Caki2 (cell line): ENCODE data around the gene FSHB. TPM values are rescaled to one million over a fixed set of nuclear protein-coding genes. Genes with fewer than 3 reads are reported as not detected.
"Not testable (repeated sequence)": the region's sequence is repeated elsewhere in the genome, so short reads cannot be mapped to it uniquely, and the experiment has no call there.

Source experiments
- DNase-seq: peaks from one replicate; pipeline ENCODE4 v3.0.0-alpha.2; 2015; ENCODE audit warnings: low read depth
- in situ Hi-C: cut with HindIII; loops from 2 replicates; pipeline ENCODE4 v1.10.0; 2016; ENCODE audit warnings: low sequenced_read_pairs, low pct_unique_long_range_greater_than_20kb, mixed read lengths
- total RNA-seq: library from RNA; depleted of rRNA; stranded (reverse); fragments of >200 nt; shearing (Covaris generic); gene quantifications from 2 replicates; pipeline ENCODE4 v1.2.3, GENCODE V29; 2014; ENCODE audit warnings: low replicate concordance; rRNA removed

The FSHB gene
- total RNA-seq = not detected in 2 replicates

DNA sequence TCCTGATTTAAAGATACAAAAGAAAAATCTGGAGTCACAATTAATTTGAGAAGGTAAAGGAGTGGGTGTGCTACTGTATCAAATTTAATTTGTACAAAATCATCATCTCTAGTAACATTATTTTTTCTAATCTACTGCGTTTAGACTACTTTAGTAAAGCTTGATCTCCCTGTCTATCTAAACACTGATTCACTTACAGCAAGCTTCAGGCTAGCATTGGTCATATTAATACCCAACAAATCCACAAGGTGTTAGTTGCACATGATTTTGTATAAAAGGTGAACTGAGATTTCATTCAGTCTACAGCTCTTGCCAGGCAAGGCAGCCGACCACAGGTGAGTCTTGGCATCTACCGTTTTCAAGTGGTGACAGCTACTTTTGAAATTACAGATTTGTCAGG lies at the start of gene FSHB:
TSS of gene FSHB (plus strand) at position 301 of the 400 bp plus-strand sequence. CDS start 889 bp downstream, outside the sequence.
- DNase-seq = no peak
- in situ Hi-C loops = no loop called here

DNA sequence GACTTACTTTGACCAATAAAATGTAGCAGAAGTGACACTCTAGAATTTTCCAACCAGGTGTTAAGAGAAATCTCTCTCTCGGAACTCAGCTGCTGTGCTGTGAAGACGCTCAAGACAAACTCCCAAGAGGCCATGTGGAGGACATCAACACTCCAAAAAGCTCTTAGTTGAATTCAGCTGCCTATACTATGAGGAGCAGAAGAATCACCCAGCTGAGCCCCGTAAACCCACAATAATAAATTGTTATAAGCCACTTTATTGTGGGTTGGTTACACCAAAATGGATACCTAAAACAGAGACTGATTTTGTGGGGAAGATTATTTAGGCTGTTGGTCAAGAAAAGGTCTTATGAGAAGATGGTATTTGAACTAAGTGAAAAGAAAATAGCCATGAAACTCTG lies 44.1 kb upstream of the FSHB start:
- in situ Hi-C loops = no loop called here

DNA sequence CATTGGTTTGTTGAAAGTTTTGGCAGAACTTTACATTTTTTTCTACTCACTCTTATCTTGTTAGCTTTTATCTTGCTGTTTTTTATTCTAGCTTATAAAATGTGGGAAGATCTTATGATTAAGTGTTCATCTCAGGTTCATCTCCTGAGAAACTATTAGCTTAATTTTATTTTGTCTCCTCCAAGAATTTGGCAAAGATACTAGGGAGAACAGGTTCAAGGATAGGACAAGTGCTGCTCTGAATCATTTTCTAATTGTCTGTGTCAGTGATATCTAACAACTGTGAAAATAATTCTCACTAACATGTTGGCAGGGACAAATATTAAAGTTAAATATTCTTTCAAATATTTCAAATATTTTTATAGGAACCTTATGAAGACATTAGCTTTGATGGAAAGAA lies 38.2 kb upstream of the FSHB start:
- in situ Hi-C loops = no loop called here
- DNase-seq = no peak

More for the DNA sequence above, 44.1 kb upstream of the FSHB start:
- DNase-seq = no peak

DNA sequence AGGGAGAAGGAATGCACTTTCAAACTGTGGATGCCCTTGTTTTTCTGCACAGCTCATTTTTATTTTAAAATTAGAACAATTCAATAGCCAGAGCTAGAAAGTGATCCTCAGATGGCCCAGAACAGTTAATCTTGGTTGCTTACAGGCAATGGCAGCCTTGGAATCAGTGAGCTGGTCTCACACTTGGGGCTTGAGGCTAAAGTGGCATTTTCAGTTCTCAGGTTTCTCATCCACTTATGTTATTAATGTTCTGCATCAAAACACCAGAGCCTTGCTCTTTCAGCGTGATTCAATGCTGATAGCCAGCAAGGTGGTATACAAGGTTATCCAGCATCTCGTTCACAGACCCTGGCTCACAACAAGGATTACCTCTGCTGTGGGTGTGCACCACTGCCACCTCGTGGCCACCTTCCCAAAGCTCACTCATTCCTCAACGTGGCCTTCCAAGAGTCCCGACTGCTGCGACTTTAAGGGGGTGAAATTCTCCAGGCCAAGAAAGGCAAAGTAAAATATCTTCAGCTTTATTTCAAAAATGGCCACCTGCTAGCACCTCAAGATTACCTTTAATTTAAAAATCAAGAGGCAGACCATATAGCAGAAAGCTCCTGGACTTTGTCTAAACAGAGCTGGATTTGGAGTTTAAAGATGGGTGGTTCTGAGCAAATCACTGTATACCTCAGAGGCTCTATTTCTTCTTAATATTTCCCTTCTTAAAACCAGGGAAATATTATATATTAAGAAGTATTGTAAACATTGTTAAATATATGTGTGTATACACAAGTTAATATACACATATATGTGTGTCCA lies 34.2 kb upstream of the FSHB start:
- peak; percentile 1 for DNase-seq
- in situ Hi-C loops = no loop called here

DNA sequence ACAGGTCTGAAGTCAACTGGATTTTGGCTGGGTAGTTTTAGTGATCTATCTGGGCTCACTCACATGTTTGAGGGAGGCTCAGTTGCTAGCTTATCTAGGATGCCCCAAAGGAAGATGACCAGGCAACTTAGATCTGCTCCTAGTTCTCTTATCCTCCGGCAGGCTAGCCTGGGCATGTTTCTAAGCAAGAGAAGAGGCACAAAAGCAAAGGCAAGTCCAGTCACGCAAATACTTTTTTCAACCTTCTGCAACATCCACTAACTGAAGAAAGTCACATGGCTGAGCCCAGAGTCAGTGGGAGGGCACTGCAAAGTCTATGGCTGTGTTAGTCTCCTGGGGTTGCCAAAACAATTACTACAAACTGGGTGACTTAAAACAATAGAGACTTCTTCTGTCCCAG lies 32.9 kb upstream of the FSHB start:
- in situ Hi-C loops = no loop called here
- no peak for DNase-seq

DNA sequence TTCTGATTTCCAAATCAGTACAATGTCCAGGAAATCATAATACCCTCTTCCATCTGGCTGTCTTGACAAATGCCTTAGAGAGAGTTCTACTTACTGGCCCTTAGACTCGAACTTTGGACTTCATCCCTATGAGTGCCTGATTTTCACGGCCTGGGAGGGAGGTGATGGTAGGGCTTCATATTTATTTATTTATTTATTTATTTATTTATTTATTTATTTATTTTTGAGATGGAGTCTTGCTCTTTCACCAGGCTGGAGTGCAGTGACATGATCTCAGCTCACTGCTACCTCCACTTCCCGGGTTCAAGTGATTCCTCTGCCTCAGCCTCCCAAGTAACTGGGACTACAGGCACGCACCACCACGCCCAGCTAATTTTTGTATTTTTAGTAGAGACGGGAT lies 27.8 kb upstream of the FSHB start:
- DNase-seq, in situ Hi-C loops: not testable (repeated sequence)

DNA sequence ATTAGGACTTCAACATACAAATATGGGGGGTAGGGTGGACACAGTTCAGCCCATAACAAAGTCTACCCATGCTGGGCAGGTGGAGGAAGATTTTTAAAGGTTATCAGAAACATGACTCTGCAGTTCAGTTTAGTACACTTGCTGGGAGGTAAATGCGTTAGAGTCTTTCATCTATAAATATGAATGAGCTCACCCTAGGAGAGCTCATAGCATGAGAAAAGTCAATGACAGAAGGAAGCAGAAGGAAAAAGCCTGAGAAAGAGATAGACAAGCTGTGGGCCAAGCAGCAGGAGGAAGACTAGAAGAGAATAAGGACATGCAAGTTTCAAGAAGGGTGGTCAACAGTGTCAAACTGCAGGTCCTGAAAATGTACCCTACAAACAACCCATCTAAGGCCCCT lies 27.0 kb upstream of the FSHB start:
- no peak for DNase-seq
- in situ Hi-C loops = no loop called here

DNA sequence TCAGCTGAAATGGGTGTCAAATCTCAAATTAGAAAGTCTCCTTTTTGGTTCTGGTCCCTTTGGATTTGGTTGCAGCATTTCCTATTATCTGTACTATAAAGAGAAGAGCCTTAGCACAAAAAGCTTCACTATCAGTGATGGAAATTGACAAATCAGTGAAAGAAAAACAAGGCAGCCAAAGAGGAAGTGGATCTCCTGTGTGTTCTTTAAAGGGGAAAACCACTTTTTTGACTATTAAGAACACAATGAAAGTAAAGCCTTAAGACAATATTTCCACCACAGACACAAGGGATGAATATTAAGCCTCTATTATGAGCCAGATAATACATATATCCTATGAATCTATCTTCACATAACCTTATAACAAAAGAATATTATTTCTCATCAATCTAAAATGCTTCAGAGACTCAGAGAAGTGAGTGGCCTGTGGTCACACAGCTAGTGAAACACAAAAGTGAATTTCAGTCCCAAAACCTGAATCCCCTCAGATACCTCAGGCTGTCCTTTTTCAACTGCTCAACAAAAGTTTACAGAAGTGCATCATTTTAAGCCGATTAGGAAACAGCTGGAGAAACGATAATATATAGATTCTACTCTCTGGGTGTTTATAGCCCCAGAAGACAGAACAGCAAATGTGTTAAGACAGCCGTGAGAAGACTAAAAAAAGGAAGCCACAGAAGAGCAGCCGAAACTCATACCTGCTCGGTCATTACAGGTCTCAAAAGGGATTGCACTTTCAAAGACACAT lies 24.4 kb upstream of the FSHB start:
- in situ Hi-C loops = no loop called here
- no peak for DNase-seq

DNA sequence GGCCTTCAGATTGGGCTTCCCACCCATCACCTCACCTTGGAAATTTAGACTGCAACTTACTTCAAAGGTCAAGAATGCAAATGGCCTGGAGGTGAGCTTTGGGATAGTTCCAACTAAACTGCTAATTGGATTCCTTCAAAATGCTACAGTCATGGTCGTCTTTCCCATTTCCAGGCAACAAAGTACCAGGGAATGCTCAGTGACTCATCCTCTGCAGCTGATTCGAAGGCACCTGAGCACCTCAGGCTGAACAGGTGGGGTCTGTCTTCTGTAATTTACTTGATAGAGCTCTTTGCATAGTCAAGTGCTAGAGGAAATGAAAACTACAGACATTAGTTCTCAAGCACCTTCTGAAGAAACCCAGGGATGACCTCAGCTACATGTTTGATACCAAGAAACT lies 20.5 kb upstream of the FSHB start:
- in situ Hi-C loops = no loop called here
- no peak for DNase-seq

DNA sequence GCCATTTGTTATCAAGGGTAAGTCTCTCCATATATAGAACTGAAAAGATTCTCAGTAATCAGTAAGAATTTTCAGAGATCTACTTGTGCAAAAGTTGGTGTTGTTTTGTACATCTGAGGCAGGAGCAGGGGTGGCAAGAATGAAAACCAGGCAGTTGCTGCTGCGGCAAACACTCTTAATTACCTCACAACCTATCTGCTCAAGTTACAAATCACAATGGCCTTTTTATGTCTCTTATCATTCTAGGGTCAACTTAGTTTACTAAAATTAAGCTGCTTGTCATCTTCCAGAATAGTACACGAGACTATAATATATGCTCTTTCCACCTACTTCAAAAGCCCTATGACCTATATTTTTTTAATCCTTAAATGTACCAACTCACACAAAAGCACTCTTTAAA lies 14.3 kb upstream of the FSHB start:
- DNase-seq = no peak
- in situ Hi-C loops = no loop called here

DNA sequence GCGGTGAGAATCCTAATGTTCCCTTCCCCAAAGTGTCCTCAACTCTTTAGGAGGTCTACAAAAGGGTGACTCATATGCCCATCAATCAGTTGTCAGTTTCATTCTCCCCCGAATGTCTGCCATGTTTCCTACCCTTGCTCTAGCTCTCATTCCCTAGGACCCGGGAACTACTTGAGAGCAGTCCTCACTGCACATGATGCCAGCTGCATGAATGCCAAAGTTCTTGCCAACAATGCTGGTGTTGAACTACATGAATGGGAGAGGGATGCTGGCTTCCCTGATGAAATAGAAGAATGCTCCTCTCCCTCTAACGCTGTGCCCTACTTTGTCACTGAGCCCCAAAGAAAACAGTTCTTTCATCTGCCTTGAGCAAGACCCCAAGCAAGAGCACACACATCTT lies 12.5 kb upstream of the FSHB start:
- in situ Hi-C loops = no loop called here
- no peak for DNase-seq

DNA sequence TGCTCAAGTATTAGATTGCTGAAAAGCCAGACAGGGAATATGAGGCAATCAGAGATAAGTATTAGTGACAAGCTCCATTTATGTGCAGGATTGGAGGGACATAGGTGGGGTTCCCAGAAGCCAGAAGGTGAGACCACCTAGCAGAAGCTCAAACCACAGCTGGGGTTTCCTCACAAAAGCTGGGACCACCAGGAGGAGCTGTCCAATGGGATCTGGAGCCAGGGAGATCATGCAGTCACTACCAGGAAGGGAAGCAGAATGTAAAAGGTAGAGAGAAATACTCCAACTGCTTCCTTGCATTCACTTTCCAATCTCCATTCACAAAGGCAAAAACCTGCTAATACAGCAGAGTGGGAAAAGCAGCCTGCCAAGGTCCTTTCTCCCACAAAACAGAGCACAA lies 5.2 kb upstream of the FSHB start:
- DNase-seq = no peak
- in situ Hi-C loops = no loop called here

DNA sequence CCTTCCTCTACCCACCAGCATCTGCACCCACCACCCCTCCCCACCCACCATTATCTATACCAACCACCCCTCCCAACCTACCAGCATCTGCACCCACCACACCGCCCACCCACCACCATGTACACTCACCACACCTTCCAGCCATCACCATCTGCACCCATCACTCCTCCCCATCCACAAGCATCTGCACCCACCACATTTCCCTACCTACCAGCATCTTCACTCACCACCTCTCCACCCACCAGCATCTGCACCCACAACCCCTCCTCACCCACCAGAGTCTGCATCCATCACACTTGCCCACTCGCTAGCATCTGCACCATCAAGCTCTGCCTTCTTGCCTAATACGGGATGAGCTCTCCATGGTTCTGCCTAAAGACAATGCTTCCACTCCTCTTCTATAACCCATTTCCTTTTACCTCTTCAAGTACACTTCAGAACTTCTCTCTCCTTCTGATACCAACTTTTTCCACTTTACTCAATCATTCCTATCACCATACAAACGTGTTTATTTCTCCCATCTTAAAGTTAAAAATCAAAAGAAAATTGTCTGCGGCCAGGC lies 2.4 kb upstream of the FSHB start:
- no peak for DNase-seq
- in situ Hi-C loops = no loop called here

DNA sequence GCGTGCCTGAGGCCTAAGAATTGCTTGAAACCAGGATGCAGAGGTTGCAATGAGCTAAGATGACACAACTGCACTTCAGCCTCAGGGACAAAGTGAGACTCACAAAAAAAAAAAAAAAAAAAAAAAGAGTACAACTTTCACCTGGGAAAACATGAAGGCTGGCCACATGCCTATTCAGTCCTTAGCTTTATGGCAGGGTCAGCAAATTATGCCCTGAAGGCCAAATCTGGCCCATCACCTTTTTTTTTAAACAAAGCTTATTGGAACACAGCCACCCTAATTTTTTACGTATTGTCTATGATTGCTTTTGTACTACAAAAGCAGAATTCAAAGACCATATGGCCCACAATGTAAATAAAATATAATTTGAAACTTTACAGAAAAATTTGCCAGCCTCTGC lies 8.2 kb downstream of the FSHB start:
- DNase-seq = no peak
- in situ Hi-C loops = no loop called here

DNA sequence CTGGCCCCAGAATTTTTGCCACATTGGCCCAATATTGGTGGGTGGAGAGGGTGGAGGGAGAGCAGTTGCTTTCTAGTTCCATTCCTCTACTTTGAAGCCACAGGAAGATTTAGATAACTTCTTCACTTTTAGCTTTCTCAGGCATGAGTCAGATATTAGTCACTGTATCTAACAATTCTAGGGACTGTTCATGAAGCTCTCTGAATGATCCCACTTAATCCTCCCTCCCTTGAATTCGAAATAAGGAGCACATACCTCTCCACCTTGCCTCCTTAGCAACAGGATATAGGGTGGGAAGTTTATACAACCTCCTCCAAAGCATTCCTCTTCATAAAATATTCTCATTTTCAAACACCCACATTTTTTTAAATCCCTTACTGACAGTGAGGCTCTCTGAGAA lies 13.5 kb downstream of the FSHB start:
- peak; percentile 3 for DNase-seq
- in situ Hi-C loops = no loop called here

DNA sequence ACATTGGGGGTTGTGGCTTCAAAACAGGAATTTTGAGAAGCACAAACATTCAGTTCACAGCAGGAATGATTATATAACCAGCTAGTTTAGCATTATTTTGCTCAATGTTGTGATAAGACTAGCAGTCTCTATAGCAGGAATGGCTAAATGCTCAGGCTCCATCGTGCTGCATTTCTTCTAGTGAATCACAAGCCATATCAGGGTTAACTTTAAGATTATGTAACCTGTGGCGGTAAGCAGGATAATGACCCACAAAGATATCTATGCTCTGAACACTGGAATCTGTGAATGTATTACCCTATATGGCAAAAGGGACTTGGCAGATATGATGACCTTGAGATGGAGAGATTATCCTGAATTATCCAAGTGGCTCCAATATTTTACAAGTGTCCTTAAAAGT lies 14.8 kb downstream of the FSHB start:
- in situ Hi-C loops = no loop called here
- DNase-seq = no peak

DNA sequence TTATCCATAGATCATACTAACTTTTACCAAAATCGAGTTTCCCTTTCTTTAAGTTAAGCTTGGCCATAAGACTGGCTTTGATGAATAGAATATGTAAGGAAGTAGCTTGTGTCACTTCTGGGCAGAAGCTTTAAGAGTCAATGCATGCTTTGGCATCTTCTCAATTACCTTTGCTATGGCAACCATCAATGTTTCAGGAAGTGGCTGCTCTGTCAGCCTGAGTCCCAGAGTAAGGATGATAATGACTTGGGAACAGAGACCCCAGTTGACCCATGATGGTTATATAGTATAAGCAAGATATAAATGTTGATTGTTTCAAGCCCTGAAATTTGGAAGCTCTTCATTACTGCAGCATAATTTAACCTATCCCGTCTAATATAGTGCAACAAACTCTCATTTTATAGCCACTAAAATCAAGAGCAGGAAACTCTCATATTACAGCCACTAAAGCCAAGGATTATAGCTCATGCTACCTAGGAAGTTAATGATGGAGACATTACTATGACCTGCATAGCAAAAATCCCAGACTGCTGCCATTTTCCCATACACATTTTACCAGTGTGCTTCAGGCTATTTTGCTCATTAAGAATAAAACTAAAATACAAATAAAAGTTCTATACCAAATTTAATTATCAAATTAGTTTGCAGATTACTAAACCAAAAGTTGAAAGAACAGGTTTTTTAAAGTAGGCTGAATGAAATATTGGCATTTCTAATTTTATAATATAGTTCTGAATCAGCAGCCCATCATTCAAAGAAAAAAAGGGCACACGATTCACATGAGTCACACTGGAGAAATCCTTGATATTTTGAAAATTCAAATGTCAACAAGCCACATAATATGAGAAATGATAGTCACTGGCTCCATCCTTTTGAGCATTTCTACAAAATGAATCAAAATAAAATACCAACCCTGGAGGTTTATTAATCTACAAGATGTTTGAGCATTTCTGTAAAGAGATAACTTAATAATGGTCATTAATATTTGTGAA lies 23.8 kb downstream of the FSHB start:
- DNase-seq = no peak
- in situ Hi-C loops = no loop called here

DNA sequence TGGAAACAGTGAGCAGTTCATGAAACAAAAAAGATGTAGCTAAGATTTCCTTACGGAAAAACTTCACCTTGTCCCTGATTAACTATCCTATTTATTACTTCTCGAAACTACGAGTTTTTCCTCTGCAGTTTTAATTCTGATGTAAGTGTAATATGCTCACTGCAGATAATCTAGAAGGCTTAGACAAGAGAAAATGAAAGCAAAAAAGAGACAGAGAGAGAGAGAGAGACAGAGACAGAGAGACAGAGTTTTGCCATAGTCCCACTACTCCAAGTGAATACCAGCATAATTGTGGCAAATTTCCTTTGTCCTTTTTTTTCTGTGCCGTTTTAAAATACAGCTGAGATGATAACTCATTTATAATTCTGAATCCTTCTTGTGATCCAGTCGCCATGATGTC lies 24.8 kb downstream of the FSHB start:
- no peak for DNase-seq
- in situ Hi-C loops = no loop called here
